Measurements from ENCODE around the gene KLHL9.
"Not testable (repeated sequence)": the region's sequence is repeated elsewhere in the genome, so short reads cannot be mapped to it uniquely, and the experiment has no call there.

The KLHL9 gene, protein sequence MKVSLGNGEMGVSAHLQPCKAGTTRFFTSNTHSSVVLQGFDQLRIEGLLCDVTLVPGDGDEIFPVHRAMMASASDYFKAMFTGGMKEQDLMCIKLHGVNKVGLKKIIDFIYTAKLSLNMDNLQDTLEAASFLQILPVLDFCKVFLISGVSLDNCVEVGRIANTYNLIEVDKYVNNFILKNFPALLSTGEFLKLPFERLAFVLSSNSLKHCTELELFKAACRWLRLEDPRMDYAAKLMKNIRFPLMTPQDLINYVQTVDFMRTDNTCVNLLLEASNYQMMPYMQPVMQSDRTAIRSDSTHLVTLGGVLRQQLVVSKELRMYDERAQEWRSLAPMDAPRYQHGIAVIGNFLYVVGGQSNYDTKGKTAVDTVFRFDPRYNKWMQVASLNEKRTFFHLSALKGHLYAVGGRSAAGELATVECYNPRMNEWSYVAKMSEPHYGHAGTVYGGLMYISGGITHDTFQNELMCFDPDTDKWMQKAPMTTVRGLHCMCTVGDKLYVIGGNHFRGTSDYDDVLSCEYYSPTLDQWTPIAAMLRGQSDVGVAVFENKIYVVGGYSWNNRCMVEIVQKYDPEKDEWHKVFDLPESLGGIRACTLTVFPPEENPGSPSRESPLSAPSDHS

DNA sequence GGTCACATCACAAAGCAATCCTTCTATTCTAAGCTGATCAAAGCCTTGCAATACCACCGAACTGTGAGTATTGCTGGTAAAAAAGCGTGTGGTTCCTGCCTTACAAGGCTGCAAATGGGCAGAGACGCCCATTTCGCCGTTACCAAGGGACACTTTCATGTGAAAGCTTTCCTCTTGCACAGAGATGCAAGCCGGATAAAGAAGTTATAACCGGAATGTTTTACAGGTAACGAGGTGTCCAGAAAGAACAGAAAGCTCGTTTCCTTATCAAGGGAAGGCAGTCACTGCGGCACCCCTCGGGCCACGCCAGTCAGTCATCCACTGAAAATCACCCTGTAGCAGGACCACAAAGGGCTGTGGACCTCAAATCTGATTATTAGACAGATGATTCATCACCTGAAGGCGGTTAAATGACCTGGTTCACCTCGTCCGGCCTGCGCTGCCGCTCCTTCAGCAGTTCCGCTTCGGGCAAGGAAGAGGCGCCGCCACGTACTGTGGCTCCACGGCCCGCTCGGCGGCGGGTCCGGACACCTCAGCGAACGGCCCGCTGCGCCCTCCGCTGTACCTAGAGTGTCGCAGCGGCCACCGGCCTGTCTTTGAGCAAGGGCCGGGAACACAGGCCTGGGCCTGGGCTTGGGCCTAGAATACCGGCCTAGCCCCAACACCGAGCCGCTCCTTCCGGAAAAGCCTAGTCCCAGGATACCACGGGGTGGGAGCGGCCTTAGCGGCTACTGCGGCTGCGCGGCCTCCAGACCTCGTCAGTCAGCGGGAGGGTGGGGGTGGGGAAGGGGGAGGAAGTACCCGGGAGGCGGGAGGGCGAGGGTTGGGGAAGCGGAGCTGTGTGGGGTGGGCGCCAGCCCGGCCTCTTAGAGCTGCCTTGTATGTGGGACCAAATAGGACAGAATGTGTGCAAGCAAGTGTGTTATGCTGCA is at the start of gene KLHL9:
Gene KLHL9, minus strand, starts transcription at position 704 of the 932 bp plus-strand sequence. Its CDS starts 545 bp downstream, at position 159.
- DNase-seq: peak; percentile 88 to 91

DNA sequence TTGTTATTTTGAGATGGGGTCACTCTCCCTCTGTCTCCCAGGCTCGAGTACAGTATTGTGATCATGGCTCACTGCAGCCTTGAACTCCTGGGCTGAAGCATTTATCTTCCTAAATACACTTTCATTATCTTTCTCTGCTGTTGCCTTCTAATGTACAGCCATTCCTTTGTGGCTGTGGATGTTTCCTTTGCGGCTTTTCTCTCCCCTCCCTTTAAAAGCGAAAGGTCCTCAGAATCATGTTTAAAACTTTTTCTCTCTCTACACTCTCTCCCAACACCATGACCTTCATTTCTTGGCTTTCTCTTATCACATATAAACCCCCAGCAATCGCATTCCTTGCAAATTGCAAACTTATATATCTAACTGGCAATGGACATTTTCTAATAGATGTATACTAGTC is 48.4 kb upstream of the KLHL9 start:
- DNase-seq: no peak

DNA sequence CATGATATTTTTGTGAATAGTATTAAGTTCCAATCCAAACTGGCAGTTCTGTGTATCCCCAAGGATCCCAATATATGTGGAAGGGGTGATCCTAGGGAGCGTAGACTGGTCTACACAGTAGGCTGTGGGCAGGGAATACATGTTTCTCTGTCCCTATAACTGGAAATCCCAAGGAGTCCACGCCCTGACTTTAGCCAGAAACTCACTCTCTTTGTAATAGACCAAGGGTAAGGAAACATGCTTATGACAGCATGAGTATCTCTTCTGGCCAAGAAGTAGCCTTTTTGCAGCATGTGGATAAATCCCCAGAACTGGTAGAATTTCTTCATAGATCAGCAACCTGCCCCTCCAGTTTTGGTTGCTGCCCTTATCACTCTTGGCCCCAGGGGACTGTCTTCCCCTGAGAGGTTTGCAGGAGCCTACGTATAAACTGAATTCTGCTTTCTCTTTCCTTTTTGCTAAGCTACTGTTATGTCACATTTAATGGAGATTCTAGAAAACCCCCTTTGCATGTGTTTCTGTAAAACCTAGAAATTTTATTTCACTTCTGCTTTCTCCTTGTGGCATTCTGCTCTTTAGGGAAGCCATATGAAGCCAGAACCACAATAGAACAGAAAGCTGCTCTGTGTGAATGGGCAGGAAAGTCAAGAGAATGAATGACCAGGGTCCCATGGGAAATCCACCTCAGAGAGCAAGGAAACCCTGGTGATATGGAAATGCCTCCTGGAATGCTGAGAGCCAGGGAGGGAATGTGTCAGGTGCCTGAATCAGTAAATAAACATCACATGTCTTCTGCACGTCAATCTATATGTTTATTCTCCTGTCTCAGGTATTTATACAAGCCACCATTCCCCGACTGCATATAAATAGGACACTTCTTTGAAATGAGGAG is 46.5 kb upstream of the KLHL9 start:
- peak; percentile 84 to 89 for DNase-seq

GRCh38 chr9:21371467-21371866 is 36.3 kb upstream of the KLHL9 start:
- not testable (repeated sequence) for DNase-seq

DNA sequence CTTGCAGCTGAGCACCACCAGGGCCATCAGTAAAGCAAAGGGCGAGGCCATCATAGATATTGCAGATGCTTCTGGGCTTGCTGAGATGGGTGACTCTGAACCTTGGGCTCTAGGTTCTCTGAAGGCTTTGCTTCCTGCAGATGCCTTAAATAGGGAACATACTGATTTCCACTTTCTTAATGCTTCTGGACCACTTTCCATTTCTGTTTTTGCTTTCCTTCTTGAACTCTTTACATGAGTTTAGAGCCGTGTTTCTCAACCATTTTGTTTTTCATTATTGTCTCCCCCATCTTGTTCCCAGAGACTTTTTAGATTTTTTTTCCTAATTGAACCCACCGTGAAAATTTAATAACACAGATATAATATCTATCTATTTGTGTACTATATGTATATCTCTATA is 32.8 kb upstream of the KLHL9 start, which contains the start of gene IFNA13:
Gene IFNA13, minus strand, starts transcription at position 101 of the 400 bp plus-strand sequence. Its CDS starts 47 bp downstream, at position 54.
- DNase-seq: no peak

DNA sequence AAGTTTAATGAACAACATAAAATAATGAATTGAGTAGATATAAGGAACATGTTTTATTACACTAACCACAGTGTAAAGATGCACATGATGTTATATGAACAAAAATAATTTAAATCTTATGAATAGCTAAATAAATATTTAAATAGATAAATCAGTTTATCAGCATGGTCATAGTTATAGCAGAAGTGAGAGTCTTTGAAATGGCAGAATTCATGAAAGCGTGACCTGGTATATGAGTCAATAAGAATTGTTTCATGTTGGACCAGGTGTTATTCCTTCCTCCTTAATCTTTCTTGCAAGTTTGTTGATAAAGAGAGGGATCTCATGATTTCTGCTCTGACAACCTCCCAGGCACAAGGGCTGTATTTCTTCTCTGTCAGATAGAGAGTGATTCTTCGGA is 32.0 kb upstream of the KLHL9 start:
- not testable (repeated sequence) for DNase-seq

GRCh38 chr9:21362287-21362686 is 27.1 kb upstream of the KLHL9 start:
- no peak for DNase-seq

DNA sequence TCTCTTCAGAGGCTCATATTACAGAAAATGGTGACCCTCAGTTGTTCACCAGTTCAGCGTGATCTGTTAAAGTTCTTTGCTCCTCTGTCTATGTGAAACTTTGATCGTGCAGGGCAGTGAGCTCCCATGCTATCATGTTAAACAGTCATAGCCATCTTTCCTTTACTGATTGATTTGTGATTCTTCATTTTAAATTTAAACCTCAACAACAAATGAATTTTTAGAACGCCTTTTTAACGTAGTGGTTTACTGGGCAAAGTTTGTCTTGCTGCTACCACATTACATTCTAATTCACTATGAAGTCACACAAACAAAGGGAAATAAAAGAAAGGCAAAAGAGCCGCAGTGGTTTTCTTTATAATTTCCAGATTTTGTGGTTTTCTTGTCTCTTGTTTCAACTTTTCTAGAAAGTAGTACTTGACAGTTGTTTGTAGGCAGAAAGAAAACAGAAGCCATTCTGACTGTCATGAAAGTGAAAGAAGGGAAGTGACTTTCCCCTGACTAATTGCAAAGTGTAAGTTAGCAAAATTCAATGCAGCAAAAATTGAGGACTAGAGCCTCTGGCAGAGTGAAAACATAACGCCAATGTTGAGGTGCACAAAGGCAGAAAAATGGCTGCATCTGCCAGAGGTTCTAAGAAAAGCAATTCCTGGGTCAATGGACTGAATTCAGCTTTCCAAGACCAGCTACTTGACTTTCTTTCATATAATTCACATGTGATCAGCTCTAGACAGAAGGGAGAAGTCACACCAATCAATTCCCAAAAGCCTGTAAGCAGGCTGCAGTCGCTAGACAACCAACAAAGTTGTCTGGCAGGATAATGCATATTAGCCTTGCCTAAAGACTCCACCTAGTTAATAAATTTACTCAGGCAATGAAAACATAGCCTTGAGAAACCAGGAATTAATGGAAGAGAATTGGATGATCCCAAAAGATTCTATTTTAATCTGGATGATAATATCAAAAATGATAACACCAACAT is 22.6 kb upstream of the KLHL9 start:
- DNase-seq: peak; percentile 46

- no peak for DNase-seq
These were observed 15.6 kb upstream of the KLHL9 start, which contains the start of gene IFNA6 for GRCh38 chr9:21350787-21351186. IFNA6 (minus strand) TSS chr9:21350887; CDS start chr9:21350887, 0 bp downstream.

DNA sequence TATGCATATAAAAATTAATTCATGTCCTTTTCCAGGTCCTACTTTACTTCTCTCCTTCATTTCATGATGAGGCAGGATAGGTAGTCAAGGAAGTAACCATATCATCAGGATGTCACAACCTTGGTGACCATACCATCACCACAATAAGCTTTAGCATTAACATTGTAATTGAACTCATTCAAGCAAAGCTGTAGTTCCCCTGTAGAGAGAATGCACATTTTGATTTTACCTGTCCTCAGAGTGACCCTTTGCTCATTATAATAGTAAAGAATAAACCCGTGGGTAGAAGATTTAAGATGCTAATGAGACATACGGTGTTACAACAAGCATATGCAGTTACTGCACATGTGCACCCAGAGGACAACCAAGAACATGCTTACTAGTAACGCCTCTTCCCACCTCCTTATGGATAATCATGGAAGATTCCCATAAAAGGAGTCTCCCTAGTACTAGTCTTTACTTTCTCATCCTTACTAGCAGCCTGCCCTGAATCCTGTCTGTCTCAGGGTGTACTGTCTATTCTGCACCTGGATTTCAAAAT is 13.3 kb upstream of the KLHL9 start:
- DNase-seq: no peak

GRCh38 chr9:21340735-21341134 is 5.5 kb upstream of the KLHL9 start:
- no peak for DNase-seq

DNA sequence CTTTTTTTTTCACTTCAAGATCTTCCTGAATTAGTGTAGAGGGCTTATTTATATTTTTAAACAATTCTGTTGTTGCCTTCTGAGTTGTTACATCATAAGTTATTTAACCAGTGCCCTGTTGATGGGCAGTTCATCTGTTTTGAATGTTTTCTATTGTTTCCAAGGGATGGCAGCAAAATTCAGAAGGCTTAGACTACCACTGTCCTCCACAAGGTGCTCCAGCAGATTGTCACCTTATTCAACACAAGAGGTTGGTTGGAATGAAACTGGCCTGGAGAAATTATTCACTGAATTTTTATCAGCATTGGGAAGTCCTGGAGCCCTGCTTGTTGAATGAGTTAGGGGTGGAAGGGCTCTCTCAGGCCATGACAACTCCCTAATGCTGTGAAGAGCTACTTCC is 1.3 kb upstream of the KLHL9 start:
- DNase-seq: no peak

- DNase-seq: peak in 1 of 2 donors; percentile 11
These were observed 2.0 kb downstream of the KLHL9 start for GRCh38 chr9:21333226-21333625.

DNA sequence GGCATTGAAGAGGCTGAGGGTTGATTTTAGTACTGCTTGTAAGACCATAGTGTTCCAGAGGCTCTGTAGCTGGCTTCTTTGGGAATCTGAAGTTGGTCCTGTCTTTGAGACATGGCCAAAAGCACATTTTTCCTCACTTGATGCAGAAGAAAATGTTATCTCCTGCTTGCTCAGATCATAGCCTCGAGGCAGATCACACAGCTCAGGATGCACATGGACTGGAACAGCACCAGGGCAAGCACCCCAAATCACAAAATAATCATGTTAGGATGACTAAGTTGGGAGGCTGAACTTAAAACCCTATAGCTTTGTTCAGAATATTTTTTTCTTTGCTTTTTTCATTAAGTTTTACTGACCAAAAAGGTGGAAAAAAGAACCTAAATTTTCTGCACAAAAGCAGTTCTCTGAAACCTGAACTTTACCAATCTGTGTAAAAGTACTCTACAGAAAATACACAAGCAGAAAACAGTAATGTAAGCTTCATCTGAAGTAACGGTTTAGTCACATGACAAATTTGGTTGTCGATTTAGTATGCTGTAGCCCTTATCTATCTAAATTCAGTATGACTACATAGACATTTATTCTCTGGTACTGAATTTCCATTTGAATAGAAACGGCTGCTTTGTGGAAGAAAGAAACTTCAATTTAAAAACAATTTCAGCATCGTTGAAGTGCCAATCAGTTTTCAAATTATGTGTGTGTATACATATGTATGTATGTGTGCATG is 3.4 kb downstream of the KLHL9 start:
- no peak for DNase-seq

GRCh38 chr9:21326526-21327139 is 8.6 kb downstream of the KLHL9 start:
- DNase-seq: peak; percentile 37 to 82

GRCh38 chr9:21324047-21324446 is 11.2 kb downstream of the KLHL9 start:
- peak in 1 of 2 donors; percentile 30 for DNase-seq

DNA sequence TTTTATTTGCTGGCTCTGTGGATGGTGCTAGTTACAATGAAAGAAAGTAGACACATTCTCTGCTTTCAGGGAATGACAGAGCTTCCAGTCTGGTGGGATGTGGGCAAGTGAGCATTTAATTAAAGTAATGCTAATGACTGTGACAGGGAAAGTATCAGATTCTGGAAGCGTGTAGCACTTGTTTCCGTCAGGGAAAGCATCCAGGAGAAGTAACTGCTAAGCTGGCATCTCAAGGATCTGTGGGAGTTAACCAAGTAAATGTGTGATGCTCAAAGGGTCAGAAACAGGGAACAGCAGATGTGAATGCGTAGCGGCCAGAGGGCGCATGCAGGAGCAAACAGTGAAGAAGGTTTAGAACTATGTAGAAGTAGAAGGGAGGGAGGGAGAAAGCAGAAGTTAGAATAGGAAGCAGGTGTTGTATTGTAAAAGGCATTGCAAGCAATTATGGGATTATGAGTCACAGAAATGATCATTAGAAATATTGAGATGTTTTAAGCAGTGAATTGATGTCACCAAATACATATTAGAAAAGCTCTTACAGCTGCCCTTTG is 12.2 kb downstream of the KLHL9 start:
- no peak for DNase-seq

GRCh38 chr9:21320465-21320864 is 14.7 kb downstream of the KLHL9 start:
- no peak for DNase-seq
